Erythroblast (primary cell): ENCODE data around the gene NPFFR1.

Source experiments
- GATA1 ChIP-seq: IDR thresholded peaks from 2 replicates; pipeline ENCODE4 v1.6.1; 2011; ENCODE audit warnings: low read depth, mild to moderate bottlenecking, control low read depth, low read length, moderate library complexity
- POLR2A ChIP-seq: IDR thresholded peaks from 2 replicates; pipeline ENCODE4 v1.6.1; 2011; ENCODE audit warnings: mild to moderate bottlenecking, low read length

- TF ChIP-seq POLR2A (no peak), GATA1 (no peak)
Measured at GRCh38 chr10:70299876-70300275, 16.1 kb upstream of the NPFFR1 start.
